Heart left ventricle (tissue), 13 donors: ENCODE data around the gene FLNA.

Source experiments
- CTCF ChIP-seq, 12 donors: fragments of 200-600 bp; sonication (generic) in 4 of 12; IDR thresholded peaks; one replicate each; pipeline versions ENCODE4 v1.5.0 to v1.8.0; 2018 to 2022; ENCODE audit warnings: antibody characterized with exemption in 12 of 12, mild to moderate bottlenecking in 5 of 12
- POLR2A ChIP-seq, 2 donors: fragments of 450-650 bp; IDR thresholded peaks; one replicate each; pipeline ENCODE4 v1.6.1; 2017; ENCODE audit warnings: antibody characterized with exemption in 2 of 2, mild to moderate bottlenecking in 2 of 2, moderate library complexity in 2 of 2
- donor health status: ischemic (EF 13 %, LVEDD 7.1; RV severe dilation, severe dysfunction).
- donor health status: DM: no; HTN: yes; CAD: no.
- donor health status: DM: no; HTN: no; CAD: no.
- donor health status: ischemic (EF 25% LVEDD 6.9; RV normal size, moderate dysfunction).
- donor health status: ischemic (EF 25% LVEDD 5.7; RV mildly dilated, moderate dysfunction).
- donor health status: ischemic (EF 35%, LVEDD 5.7; RV mildly dilated, moderate dysfunction).
- donor health status: nonischemic (EF 11% LVEDD 7.7; RV severe dilation, severe dysfunction).
- donor health status: DM: yes; HTN: yes; CAD: no.
- donor health status: PGD.
- donor health status: ischemic (EF 29% LVEDD 5.4; RV normal size, mild dysfunction).
- donor health status: nonischemic (EF 23%, LVEDD 6.1; RV moderate dilation, normal function).

DNA sequence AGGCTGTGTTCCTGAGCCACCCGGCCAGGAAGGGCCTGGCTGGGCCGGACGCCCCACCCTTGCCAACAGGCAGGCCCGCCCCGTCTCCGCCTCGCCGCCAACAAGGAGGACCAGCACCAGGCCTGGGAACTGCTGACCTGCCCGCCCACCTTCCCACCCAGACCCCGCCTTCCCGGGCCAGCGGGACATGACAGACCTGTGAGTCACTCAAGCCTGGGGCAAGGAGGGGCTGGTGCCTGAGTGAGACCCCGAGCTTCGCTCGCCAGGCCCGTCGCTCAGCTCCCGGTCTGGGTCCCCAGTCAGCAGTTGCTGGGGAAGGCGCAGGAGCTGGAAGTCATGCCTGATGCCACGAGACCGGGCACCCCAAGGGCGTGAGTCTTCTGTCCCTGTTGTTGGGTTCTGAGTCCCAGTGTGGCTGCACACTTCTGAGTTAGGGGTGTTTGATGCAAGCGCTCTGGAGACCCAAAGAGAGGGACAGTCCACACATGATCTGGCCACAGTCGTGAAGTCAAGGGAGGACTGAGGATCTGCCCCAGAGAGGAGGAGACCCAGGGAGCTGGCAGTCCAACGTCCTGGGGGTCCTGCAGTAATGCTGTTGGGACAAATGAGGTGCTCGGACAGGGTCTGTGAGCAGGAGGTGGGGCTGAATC lies 34.9 kb upstream of the FLNA start, which contains the start of gene DNASE1L1:
- no peak for TF ChIP-seq CTCF (IDR thresholded peaks at IDR 0.05)
- no peak for TF ChIP-seq POLR2A (IDR thresholded peaks at IDR 0.05)
